Esophagus muscularis mucosa (tissue), 4 donors: ENCODE measurements around the gene DNAH7.

Source experiments
- EP300 ChIP-seq: sonication (generic); formaldehyde crosslinking; IDR thresholded peaks from one replicate; pipeline ENCODE4 v1.6.1; 2017; ENCODE audit warnings: antibody characterized with exemption
- POLR2AphosphoS5 ChIP-seq, 2 donors: sonication (generic); formaldehyde crosslinking; IDR thresholded peaks; one replicate each; pipeline ENCODE4 v1.6.1; 2017; ENCODE audit warnings: antibody characterized with exemption in 2 of 2
- TF ChIP-seq, protein P1 (sequence below), 3 experiments: fragments of 200-600 bp in 2 of 3; fragments of 450-650 bp in 1 of 3; sonication (generic) in 2 of 3; IDR thresholded peaks; one replicate each; pipeline ENCODE4 v1.5.1; 2017 to 2019; ENCODE audit warnings: antibody characterized with exemption in 3 of 3, mild to moderate bottlenecking in 2 of 3, moderate library complexity in 1 of 3

- TF ChIP-seq, protein P1, sequence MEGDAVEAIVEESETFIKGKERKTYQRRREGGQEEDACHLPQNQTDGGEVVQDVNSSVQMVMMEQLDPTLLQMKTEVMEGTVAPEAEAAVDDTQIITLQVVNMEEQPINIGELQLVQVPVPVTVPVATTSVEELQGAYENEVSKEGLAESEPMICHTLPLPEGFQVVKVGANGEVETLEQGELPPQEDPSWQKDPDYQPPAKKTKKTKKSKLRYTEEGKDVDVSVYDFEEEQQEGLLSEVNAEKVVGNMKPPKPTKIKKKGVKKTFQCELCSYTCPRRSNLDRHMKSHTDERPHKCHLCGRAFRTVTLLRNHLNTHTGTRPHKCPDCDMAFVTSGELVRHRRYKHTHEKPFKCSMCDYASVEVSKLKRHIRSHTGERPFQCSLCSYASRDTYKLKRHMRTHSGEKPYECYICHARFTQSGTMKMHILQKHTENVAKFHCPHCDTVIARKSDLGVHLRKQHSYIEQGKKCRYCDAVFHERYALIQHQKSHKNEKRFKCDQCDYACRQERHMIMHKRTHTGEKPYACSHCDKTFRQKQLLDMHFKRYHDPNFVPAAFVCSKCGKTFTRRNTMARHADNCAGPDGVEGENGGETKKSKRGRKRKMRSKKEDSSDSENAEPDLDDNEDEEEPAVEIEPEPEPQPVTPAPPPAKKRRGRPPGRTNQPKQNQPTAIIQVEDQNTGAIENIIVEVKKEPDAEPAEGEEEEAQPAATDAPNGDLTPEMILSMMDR (IDR thresholded peaks at IDR 0.05) = no peak
- TF ChIP-seq EP300 = no peak
- TF ChIP-seq POLR2AphosphoS5 (IDR thresholded peaks at IDR 0.05) = no peak
Observed at GRCh38 chr2:196075196-196075595, 6.6 kb upstream of the DNAH7 start.
